ENCODE results near the gene FTO.

Gene FTO

GRCh38 chr16:53960050-53960812 lies 256.3 kb downstream of the FTO start:
- no peak for DNase-seq (ENCODE audit: low read depth in 2 of 3, low spot score in 1 of 3)

- DNase-seq (ENCODE audit: low read depth in 2 of 3, low spot score in 1 of 3): no peak
Measured at GRCh38 chr16:53960954-53961616, 257.1 kb downstream of the FTO start.

DNA sequence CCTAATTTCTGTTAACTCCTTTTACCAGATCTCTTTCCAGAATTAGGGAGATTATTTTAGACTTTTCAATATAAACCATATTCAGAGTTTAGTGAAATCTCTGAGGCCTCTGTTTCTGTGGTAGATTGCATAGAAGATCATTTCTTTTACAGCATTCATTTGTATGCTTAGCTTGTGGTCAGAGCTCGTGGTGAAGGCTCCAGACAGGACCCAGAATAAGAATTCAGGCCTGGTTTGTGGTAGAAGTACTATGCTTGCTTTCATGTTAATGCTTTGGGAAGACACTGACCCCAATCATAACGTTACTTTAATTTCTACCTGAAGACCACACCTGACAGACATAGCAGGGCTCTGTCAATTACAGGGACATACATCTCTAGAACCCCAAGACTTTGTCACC lies 258.1 kb downstream of the FTO start:
- DNase-seq (ENCODE audit: low read depth in 2 of 3, low spot score in 1 of 3): no peak

GRCh38 chr16:53964145-53964790 lies 260.3 kb downstream of the FTO start:
- no peak for DNase-seq (ENCODE audit: low read depth in 2 of 3, low spot score in 1 of 3)

DNA sequence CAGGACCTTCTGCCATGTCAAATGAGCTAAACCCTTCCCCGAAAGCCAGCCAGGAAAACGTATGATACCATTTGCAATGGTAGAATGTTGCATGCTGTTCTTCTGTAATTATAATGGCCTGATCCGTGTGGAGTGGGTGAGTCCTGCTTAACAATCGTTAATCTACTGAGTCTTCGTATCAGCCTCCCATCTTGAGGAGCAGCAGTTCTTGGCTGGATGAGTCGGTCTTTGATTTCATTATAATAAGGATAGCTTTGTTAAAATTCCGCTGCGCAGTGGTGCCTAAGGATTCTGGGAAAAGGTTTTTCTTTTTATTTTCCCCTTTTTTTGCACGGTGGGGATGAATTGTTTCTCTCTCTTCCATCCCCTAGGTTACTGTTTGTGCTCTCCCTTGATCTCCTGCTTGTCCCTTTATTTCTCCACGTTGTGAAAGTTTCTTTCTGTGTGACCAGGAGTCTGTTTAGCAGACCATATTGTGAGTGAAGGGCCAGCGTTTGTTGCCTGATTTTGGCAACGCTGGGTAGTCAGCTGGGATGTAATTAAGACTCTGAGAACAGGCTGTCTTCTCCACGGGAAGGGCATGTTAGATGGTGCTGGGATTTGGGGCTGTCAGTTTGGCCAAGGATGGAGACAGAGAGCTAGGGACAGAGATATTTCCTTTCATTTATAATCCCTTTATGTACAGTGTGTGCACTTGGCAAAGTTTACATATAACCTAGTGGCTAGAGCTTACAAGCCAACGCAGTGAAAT lies 263.0 kb downstream of the FTO start:
- DNase-seq (ENCODE audit: low read depth in 2 of 3, low spot score in 1 of 3): no peak

GRCh38 chr16:53967572-53967971 lies 263.6 kb downstream of the FTO start:
- DNase-seq (ENCODE audit: low read depth in 2 of 3, low spot score in 1 of 3): no peak

GRCh38 chr16:53968454-53968853 lies 264.5 kb downstream of the FTO start:
- no peak for DNase-seq (ENCODE audit: low read depth in 2 of 3, low spot score in 1 of 3)

- DNase-seq (ENCODE audit: low read depth in 2 of 3, low spot score in 1 of 3): no peak
Measured at GRCh38 chr16:53968896-53969295, 264.9 kb downstream of the FTO start.

DNA sequence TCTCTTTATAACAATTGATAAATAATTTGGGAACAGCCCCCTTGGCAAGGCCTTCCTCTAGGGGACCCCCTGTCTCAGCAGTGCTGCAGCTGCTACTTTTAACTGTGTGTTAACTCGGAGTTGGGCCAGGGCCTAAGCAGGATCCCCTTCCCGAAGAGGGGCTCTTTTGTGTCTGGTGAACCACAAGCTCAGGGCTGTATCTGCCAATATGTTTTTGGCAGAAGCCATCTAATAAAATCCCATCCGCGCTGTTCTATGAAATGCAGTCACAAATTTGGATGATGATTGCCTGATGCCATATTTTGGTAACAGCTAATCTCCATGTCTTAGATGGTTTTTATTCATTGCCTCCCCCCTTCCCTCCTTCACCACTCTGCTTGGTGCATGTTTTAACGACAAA lies 267.7 kb downstream of the FTO start:
- no peak for DNase-seq (ENCODE audit: low read depth in 2 of 3, low spot score in 1 of 3)

- no peak for DNase-seq (ENCODE audit: low read depth in 2 of 3, low spot score in 1 of 3)
Measured at GRCh38 chr16:53973021-53973420, 269.1 kb downstream of the FTO start.

DNA sequence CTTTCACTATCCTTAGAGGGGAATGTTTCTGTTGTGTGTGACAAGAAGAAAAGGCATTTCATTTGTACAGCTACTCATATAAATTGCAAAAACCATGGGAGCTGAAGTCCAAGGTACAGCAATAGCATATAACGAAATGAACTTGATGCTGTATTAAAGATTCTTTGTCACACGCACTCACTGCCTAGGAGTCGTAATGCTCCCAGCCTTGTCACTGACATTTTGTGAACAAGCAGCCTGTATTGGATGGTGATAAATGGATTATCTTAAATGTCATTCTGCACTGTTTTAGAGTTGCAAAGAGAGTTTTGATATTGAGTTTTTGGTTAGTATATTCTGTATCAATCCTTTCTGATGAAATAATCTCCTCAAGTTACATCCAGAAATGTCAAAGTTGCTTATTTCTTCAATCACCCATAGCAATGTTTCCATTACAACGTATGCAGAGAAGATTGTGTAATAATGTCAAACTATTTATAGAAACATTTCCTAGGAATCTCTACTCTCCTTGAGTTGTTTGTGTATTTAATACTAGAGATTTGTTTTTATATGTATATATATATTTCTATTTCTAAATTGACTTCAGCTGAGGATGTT lies 270.6 kb downstream of the FTO start:
- DNase-seq (ENCODE audit: low read depth in 2 of 3, low spot score in 1 of 3): no peak

DNA sequence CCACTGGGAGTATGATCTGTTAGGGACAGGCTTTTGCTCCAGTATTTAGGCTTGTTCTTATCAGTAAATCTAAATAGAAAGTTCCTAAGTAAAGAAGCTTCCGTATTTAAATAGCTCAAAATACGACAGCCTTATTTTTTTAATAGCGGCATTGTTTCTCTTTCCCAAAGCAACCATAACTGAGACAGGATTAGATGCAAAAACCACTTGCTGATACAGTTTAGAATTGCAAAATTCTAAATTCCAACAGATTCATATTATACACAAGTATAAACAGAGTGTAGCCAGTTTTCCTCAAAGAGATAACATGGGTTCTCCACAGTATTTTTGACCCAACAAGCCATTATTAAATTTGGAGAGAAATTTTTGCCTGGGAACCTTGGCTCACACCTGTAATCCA lies 276.7 kb downstream of the FTO start:
- DNase-seq (ENCODE audit: low read depth in 2 of 3, low spot score in 1 of 3): no peak

GRCh38 chr16:53982631-53983042 lies 278.7 kb downstream of the FTO start:
- DNase-seq (ENCODE audit: low read depth in 2 of 3, low spot score in 1 of 3): no peak

DNA sequence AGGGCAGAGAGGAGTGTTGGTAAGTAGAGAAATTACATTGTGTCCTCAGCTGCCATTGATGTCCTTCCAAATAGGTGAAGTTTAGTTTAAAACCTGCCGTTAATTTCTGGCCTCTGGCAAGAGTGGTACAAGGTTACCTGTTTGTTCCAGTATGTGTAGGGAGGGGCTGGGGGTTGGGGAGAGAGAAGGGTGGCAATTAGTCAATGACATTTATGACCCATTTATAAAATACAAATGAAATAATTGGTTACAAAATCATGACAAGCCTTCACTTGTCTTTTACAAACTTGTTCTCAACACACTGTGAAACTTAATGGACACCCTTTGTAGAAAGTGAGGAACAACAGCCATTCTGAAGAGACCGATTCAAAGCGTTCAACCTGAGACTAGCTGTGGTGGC lies 281.0 kb downstream of the FTO start:
- no peak for DNase-seq (ENCODE audit: low read depth in 2 of 3, low spot score in 1 of 3)

GRCh38 chr16:53985861-53986260 lies 281.9 kb downstream of the FTO start:
- no peak for DNase-seq (ENCODE audit: low read depth in 2 of 3, low spot score in 1 of 3)

GRCh38 chr16:53986793-53987192 lies 282.8 kb downstream of the FTO start:
- no peak for DNase-seq (ENCODE audit: low read depth in 2 of 3, low spot score in 1 of 3)

GRCh38 chr16:53988136-53988535 lies 284.2 kb downstream of the FTO start:
- DNase-seq (ENCODE audit: low read depth in 2 of 3, low spot score in 1 of 3): no peak

DNA sequence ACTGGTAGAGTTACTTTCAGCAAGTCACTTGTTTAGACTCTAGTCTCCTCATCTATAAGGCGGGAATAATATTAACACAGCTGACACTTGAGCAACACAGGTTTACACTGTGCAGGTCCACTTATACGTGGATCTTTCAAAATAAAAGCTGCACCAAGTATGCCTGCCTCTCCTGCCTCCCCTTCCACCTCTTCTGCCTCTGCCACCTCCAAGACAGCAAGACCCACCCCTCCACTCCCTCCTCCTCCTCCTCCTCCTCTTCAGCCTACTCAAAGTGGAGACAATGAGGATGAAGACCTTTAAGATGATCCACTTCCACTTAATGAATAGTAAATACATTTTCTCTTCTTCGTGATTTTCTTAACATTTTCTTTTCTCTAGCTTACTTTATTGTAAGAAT lies 285.6 kb downstream of the FTO start:
- no peak for DNase-seq (ENCODE audit: low read depth in 2 of 3, low spot score in 1 of 3)

DNA sequence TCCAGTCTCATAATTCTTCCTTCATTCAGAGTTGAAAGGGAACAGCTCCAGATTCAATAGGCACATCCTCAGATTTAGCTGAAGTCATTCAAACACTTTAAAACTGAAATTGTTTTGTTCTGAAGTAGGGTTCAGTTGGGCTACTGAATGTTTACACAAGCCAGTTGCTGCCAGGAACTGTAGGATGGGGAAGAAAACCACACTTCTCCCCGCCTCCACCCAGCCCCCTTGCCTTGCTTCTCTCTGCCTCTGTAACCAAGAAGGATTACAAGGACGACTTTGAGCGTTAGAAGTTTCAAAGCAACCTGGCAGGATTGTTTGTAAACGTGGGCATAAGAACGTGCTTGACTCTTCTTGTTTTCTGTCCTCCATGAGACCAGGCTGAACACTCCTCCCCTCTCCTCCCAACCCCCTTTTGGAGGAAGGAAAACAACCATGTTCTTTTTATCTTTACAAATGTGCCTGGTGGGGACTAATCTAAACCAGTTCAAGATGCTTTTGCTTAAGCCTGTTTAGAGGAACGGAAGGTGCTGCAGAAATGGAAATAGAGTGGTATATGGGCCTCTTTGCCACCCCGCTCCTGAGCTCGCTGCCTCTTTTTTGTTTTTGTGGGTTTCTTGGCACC lies 287.9 kb downstream of the FTO start:
- no peak for DNase-seq (ENCODE audit: low read depth in 2 of 3, low spot score in 1 of 3)

DNA sequence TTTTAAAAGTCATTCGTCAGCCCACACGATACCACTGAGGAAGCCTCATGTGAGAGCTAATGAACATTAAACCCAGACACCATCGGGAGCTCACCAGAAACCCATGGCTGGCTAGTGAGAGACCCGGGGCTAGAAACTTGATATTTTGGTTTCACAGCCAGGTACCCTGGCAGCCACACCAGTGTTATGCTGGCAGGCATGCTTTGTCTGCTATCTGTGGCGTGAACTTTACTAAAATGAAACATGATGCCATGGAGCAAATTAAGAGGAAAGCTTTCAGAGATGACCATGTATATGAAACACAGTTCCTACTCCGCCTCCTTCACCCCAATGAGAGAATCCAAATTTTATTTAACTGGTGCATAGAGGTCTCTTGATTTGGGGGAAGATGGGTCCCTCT lies 291.4 kb downstream of the FTO start:
- no peak for DNase-seq (ENCODE audit: low read depth in 2 of 3, low spot score in 1 of 3)

DNA sequence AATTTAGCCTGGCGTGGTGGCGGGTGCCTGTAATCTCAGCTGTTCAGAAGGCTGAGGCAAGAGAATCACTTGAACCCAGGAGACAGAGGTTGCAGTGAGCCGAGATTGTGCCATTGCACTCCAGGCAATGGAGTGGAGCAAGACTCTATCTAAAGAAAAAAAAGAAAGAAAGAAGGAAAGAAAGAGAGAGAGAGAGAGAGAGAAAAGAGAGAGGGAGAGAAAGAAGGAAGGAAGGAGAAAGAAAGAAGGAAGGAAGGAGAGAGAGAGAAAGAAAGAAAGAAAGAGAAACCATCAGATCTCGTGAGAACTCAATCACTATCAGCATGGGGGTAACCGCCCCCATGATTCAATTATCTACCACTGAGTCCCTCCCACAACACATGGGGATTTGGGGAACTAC lies 293.0 kb downstream of the FTO start:
- no peak for DNase-seq (ENCODE audit: low read depth in 2 of 3, low spot score in 1 of 3)
